ENCODE results near the gene RNF149.

GRCh38 chr2:101263377-101263800 is 45.1 kb downstream of the RNF149 start:
- TF ChIP-seq POLR2A (IDR thresholded peaks at IDR 0.05) (no peak), CTCF (IDR thresholded peaks at IDR 0.05) (no peak), POLR2AphosphoS5 (IDR thresholded peaks at IDR 0.05) (no peak)
